Lower leg skin (tissue), 3 donors: ENCODE results near the gene PCDHAC1.

Source experiments
- POLR2A ChIP-seq, 2 donors: fragments of 450-650 bp; IDR thresholded peaks; one replicate each; pipeline ENCODE4 v1.6.1; 2016 to 2017; ENCODE audit warnings: antibody characterized with exemption in 2 of 2, mild to moderate bottlenecking in 1 of 2, moderate library complexity in 1 of 2
- TF ChIP-seq, protein P1 (sequence below), 3 donors: fragments of 450-650 bp; IDR thresholded peaks; one replicate each; pipeline ENCODE4 v1.5.1; 2016; ENCODE audit warnings: antibody characterized with exemption in 3 of 3, mild to moderate bottlenecking in 3 of 3, moderate library complexity in 2 of 3

GRCh38 chr5:140951636-140952035 is 25.5 kb downstream of the PCDHAC1 start:
- TF ChIP-seq, protein P1, sequence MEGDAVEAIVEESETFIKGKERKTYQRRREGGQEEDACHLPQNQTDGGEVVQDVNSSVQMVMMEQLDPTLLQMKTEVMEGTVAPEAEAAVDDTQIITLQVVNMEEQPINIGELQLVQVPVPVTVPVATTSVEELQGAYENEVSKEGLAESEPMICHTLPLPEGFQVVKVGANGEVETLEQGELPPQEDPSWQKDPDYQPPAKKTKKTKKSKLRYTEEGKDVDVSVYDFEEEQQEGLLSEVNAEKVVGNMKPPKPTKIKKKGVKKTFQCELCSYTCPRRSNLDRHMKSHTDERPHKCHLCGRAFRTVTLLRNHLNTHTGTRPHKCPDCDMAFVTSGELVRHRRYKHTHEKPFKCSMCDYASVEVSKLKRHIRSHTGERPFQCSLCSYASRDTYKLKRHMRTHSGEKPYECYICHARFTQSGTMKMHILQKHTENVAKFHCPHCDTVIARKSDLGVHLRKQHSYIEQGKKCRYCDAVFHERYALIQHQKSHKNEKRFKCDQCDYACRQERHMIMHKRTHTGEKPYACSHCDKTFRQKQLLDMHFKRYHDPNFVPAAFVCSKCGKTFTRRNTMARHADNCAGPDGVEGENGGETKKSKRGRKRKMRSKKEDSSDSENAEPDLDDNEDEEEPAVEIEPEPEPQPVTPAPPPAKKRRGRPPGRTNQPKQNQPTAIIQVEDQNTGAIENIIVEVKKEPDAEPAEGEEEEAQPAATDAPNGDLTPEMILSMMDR (IDR thresholded peaks at IDR 0.05): no peak
- TF ChIP-seq POLR2A (IDR thresholded peaks at IDR 0.05): no peak
